GM21381 (cell line): ENCODE results near the gene SCAP.
"Not testable (repeated sequence)": the region's sequence is repeated elsewhere in the genome, so short reads cannot be mapped to it uniquely, and the experiment has no call there.

ENCODE experiments used
- ATAC-seq: cut with Tn5 transposase; IDR thresholded peaks from one replicate; pipeline ENCODE4 v1.9.1; 2021; ENCODE audit warnings: mild to moderate bottlenecking, moderate library complexity; ENCODE audit not compliant: unreplicated experiment

Gene SCAP

DNA sequence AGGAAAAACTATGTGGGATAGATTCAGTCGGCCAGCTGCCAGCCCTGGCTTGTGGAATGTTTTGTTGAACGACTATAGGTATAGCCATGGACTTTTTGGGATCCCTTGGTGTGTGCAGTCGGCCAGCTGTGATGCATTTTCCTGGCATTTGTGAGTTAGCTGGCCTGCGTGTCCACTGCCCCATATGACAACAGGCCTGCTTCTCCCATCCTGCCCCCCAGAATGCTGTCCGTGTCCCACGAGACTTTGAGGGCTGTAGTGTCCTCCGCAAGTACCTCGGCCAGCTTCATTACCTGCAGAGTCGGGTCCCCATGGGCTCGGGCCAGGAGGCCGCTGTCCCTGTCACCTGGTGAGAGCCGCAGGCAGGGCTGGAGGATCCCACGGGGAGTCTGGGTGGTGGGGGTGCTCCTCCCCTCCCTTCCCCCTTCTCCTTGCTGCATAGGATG is 71.3 kb downstream of the SCAP start:
- ATAC-seq: no peak

DNA sequence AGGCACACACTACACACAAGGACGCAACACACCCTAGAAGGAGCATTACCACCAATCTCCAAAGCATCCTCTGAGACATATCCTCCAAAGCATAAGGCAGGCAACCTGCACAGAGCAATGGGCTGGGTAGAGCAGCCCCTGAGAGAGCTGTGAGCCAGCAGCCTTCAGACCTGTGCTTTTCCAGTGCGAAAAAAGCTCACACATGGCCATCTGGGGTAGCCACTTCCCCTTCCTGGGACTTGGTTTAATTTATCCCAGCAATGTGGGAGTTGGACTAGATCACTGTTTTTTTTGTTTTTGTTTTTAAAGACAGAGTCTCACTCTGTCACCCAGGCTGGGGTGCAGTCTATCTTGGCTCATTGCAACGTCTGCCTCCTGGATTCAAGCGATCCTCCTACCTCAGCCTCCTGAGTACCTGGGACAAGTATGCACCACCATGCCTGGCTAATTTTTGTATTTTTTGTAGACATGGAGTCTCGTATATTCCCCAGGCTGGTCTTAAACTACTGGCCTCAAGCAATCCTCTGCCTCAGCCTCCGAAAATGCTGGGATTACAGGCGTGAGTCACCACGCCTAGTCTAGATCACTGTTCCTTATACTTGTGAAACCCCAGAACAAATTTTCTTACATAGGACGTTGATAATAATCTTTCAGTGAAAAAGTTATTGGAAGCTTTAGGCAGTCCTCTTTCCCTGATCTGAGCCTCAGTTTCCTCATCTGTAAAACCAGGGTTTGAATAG is 76.0 kb downstream of the SCAP start:
- no peak for ATAC-seq

DNA sequence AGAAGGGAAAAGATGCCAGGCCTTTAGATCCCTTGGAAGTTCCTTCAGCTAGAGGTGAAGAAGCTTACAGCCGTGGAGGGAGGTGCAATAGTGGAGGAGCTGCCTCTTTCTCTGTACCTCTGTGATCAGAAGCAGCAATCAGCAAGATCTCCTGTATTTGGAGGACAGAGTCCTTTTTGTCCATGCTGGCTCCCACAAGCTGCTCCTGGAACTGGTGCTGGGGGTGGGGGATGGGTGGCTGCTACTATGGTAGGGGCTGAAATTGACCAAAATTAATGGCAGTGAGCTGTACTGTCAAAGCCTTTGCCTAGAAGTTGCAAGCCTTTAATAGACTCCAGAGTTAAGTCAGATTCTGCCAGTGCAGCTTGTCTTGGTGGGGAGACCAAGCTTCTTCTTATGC is 76.7 kb downstream of the SCAP start:
- no peak for ATAC-seq

DNA sequence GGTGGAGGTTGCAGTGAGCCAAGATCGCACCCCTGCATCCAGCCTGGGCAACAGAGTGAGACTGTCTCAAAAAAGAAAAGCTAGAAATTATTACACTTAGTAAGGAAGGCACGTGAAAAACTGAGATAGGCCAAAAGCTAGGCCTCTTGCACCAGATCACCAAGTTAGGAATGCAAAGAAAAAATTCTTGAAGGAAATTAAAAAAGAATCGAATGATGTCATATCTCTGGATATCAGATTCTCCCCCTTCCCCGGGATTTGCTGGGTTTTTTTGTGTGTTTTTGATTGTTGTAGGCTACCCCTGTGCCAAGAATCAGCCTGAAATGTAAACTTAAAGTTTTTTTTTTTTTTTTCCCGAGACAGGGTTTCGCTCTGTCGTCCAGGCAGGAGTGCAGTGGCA is 77.5 kb downstream of the SCAP start:
- no peak for ATAC-seq

DNA sequence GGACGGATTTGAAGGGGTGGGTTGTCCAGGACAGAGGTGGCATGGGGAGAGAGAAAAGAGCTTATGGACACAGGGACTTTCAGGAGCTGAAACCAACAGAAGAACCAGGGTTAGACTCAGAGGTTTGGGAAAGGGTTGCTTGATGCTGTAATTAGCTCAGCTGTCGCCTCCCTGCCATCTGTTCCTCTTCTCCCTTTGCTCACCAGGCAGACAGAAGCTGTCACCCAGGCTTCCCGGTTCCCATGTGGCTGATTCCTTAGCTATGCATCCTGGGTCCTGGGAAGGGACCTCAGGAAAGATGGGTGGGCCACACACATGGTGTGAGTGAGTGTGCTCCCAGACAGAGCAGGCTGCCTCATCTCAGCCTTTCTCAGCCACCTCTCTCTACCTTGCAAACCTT is 80.9 kb downstream of the SCAP start:
- no peak for ATAC-seq

DNA sequence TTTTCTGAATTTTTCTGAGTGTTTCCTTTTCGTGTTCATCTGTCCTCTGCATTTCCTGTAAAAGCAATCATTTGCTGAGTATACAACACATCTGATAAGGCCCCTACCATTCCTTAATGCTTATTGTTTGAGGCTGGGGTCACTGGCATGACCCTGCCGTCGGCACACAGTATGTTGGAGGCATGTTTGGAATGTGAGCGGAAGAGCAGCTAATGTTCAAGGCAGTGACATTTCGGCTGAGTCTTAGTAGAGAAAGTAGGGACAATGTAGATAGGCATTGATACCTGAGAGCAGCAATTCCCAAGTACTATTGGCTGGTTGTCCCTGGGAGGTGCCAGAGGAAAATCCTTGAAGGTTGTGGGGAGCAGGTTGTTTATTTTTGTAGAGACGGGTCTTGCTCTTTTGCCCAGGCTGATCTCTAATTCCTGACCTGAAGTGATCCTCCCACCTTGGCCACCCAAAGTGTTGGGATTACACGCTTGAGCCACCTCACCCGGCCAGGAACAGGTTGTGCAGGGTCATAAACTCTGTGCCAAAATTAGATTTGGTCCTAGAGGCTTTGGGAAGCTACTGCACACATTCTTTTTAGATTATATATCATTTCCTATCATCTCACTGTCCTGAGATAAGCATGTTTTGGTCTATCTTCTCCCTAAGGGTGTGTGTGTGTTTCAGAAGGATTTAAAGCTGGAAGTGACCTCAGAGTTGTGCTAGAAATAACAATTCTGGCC is 81.4 kb downstream of the SCAP start:
- no peak for ATAC-seq

DNA sequence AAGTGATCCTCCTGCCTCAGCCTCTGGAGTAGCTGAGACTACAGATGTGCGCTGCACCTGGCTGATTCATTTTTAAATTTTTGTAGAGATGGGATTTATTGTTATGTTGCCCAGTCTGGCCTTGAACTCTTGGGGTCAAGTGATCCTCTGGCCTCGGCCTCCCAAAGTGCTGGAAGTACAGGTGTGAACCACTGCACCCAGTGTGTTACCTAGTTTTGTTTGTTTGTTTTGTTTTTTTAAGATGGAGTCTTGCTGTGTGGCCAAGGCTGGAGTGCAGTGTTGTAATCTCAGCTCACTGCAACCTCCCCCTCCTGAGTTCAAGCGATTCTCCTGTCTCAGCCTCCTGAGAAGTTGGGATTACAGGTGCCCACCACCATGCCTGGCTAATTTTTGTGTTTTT is 82.8 kb downstream of the SCAP start:
- no peak for ATAC-seq

DNA sequence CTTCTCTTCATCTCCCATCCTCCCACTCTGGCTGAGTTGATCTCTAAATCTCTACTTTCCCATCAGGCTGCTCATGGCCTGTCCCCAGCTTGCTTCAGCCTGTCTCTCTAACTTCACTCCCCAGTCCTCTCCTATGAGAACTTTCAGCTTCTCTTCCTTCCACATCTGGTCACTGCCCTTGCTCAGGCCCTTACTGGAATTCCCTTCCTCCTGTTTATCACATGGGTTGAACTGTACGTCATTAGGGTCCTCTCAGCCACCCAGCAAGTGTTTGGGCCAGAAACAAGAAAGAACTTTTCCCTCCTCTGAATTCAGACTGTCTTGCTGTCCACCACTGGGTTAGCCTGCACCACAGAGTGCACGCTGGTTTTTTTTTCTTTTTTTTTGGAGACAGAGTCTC is 89.9 kb downstream of the SCAP start:
- ATAC-seq: no peak

DNA sequence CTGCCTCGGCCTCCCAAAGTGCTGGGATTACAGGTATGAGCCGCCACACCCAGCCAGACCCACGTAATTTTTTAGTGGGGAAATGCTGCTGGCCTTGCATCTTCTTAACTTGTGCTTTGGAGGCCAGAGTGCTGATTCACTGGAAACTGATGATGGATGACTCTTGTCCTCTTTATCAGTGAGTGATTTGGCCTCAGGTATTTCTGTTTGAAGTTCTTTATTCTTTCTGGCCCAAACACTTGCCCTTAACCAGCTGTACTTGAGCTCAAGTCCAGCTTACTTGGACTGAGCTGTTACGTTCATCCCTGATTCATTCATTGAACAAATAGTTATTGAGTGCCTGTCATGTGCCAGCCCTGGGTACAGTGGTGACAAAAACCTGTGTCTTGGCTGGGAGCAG is 90.7 kb downstream of the SCAP start:
- ATAC-seq: no peak

DNA sequence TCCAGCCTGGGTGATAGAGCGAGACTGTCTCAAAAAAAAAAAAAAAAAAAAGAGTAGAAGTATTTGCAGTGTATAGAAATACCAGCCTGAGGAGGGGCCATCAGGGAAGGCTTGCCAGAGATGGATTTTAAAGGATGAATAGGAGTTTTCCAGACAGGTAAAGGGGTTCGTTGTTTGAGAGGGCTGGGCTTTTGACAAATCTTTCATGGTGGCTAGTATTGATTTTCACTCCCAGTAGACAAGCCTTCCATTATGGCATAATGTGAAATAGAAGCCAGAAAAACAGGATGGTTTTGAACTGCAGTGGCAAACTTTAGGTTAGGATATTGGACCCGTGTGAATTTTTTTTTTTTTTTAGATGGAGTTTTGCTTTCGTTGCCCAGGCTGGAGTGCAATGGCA is 91.3 kb downstream of the SCAP start:
- ATAC-seq: no peak

DNA sequence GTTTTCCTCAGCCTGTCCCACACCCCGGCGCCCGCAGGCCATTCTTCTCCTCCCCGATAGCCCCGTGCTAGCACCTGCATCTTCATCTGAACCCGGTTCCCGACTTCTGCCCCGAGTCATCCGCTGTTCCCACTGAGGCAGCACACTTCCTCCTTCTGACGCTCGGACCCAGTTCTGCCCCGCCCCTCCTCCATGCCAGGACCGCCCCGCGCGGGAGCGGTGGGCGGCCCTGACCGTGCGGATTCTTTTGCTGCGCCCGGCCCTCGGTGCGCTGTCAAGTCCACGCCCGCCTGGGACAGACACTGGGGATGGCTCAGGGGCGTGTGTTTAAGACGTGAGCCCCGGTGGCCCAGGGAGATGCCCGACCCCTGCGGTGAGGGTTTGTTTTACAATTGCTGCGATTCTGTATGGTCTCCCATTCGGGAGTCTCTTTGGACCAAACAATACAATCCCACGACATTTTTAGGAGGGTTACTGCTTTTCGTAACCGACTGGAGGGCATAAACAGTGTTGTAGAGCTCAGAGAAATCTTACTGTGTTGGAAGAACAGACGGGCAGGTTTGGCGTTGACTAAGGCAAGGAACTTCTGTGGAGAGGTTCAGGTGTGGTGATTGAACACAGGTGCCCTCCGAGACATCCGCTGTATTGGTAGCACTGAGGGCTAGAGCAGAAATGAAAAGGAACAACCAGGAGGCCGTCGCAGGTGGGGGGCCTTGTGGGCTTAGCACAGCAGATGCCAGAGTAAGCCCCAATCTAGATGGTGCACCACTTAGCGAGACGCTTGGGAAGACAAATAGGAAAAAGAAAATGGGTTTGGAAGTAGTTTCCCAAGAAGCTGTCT is 94.2 kb downstream of the SCAP start:
- peak; percentile 66 for ATAC-seq

DNA sequence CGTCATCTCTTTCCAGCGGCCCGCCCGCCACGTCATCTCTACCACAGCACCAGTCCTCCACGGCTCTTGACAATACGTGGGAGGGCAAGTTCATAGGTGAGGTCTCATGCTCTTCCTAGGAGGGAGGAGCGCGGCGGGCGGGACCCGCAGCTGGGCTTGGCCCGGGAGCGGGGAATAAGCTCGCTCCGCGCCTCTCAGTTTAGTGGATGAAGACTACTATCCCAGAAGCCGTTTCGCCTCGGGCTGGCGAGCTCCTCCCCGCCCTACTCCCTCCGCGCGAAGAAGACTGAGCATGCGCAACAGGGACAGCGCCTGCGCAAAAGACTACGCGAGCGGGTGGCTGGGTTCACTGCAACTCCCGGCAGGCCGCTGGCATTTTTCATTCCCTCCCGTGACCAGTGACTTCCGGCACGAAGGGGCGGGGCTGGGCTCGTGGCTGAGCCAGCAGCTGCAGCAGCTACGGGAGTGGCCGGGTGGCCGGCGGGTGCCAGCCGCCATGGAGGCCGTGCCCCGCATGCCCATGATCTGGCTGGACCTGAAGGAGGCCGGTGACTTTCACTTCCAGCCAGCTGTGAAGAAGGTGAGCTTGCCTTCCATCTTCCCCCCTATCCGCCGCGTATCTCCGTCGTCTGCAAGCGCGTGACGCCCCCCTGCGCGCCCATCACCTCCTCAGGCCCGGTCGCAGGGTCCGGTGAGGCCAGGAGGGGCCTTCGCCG is 95.0 kb downstream of the SCAP start, which contains the start of gene PTPN23:
PTPN23 (plus strand) TSS at position 421 of the 716 bp plus-strand sequence; CDS start at position 497, 76 bp downstream.
- peak; percentile 79 for ATAC-seq

DNA sequence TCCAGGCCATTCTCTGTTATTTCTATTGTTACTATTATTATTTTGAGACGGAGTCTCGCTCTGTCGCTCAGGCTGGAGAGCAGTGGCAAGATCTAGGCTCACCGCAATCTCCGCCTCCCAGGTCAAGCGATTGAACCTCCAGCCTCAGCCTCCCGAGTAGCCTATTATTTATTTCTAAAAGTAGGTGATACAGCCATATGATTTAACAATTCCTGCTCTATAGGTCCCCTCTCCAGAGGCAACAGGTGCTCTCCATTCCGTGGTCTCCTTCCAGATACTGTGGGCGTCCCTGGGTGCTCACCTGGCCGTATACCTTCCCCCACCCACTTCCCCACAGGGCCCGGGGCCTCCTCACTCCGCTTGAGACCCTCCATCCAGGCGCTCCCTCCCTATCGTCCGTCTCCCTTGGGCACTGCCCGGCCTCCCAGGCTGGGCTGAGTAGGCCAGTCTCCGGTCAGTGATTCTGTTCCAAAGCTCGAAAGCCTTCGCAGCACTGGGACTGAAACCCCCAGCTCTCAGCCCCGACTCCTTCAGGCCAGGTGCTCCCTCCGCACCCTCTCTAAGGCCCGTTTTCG is 95.6 kb downstream of the SCAP start:
- no peak for ATAC-seq

DNA sequence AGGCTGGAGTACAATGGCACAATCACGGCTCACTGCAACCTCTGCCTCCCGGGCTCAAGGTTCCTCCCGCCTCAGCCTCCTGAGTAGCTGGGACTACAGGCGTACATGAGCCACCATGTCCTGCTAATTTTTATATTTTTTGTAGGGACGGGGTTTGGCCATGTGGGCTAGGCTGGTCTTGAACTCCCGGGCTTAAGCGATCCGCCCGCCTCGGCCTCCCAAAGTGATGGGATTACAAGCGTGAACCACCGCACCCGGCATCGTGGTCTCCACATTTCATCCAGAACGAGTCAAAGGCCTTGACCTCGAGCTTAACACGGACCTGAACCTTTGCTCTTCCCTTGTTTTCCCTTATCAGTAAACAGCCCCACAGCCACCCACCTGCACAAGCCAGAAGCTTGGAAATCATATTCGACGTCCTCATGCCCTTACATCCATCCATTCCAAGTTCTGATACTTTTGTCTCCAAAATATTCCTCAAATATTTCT is 96.3 kb downstream of the SCAP start:
- ATAC-seq: no peak

DNA sequence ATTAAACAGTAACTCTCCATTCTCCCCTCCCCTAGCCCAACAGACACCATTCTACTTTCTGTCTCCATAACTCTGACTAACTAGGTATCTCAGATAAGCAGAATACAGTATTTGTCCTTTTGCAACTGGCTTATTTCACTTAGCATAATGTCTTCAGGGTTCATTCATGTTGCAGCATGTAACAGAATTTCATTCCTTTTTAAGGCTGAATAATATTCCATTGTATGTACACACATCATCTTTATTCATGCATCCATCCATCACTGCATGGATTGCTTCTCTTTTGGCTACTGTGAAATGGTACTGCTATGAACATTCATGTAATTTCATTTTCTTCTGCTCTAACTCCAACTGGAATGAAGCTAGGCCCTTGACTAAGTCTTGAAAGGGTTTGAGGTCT is 96.9 kb downstream of the SCAP start:
- no peak for ATAC-seq

DNA sequence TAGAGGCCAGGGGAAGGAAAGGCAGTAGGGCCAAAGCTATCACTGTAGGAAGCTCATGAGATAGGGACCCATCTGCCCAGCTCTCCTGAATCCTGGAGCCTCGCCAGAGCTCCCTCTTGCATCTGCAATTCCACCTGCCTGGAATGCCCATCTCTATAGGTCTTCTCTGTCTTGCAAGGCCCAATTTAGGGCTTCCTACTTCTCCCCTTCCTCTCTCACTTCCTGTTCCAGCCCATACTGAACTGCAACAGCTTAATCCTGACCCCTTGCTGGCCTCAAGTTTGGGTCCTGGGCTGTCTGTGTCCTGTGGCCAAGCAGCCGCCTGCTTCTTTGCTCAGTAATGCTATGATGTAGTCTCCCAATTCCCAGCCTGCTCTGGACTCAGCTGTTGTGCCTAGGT is 98.6 kb downstream of the SCAP start:
- ATAC-seq: no peak

DNA sequence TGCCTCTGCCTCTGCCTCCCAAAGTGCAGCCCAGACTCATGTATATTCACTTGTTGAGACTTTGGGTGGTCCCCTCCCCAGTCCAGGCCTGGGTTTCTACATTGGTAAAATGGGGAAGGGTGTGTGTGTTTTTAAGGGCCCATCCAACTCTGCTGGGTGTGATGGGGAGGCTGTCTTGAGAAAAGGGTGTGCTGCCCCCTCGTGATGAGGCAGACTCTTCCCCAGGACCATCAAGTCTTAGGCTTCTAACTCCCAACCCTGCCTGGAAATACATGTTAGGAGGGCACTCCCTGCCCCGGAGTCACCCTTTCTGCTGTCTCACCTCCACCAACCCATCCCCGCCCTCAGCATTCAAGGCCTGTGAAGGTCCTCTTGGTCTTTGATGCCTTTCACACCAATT is 99.3 kb downstream of the SCAP start:
- no peak for ATAC-seq

DNA sequence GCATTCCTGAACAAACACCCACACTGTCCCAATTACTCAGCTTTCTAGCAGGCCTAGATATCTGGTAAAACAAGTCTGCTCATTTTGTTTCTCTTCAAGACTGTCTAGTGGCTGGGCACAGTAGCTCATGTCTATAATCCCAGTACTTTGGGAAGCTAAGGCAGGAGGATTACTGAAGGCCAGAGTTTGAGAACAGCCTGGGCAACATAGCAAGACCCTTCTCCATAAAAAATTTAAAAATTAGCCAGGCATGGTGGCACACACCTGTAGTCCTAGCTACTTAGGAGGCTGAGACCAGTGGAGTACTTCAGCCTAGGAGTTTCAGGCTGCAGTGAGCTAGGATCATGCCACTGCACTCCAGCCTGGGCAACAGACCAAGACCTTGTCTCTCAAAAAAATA is 101.2 kb downstream of the SCAP start:
- no peak for ATAC-seq

DNA sequence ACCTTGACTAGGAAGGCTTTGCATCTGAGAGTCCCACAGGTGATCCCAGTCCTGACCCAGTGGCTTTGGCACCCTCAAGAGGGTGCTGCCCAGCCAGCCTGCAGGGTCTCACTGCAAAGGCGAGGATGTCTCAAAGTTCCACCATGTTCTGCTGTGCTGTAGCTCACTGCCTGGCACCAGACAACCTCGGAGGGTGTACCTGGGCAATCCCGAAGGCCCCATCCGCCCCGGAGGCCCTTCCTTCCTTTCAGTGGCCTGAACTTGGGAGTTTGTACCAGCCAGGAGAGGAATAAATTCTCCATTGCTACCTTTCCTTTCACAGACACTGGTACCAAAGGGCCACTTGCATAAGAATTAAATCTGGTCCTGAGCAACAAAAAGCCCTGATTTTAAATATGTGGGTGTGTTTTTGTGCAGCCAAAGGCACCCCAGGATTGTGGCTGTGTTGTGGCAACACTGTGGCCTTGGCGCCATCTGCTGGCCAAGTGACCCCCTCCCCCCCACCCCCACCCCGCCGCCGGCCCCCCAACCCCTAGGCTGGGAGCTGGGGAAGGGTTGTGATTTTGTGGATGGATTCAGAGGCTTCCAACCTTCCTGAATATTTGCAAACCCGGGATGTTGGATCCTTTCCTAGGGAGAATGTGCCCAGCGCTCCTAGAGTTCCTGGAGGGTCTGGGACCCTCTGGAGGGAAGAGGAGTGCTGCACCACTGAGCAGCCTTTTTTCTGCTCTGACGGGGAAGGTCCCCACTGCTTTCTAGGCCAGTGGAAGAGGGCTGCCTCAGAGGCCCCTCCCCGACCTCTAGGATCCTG is 104.6 kb downstream of the SCAP start:
- ATAC-seq: no peak

DNA sequence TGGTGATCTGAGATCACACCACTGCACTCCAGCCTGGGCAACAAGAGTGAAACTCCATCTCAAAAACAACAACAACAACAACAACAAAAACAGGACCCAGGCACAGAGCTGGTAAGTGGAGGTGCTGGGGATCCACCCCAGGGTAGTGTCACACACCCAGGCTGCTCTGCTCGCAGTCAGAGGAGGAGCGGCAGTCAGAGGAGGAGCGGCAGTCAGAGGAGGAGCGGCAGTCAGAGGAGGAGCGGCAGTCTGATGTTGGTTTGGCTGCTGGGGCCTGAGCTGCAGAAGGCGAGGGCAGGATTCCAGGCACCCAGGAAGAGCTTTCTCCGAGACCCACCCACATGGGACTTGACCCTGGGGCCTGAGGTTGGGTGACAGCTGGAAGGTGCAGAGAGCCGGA is 105.7 kb downstream of the SCAP start:
- not testable (repeated sequence) for ATAC-seq
